HG02763 (cell line): ENCODE results near the gene UROC1.
"Not testable (repeated sequence)": the region's sequence is repeated elsewhere in the genome, so short reads cannot be mapped to it uniquely, and the experiment has no call there.

ENCODE experiments used
- ATAC-seq: cut with Tn5 transposase; IDR thresholded peaks from one replicate; pipeline ENCODE4 v1.9.1; 2021; ENCODE audit warnings: mild to moderate bottlenecking, moderate library complexity; ENCODE audit not compliant: unreplicated experiment

Gene UROC1

DNA sequence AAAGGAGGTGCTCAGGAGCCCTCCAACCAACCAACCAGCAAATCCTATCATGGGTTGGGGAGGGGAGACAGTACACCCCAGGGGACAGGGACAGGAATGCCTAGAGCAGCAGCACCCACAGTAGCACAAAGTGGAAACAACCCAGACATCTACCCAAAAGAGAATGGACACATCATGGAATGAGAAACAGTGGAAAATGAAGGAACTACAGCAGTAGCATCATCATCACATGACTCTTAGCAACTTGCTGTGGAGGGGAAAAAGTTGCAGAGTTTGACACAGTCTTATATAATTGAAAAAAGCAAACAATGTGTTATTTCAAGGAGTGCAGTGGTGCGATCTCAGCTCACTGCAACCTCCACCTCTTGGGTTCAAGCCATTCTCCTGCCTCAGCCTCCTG is 30.1 kb upstream of the UROC1 start:
- ATAC-seq, result no peak

DNA sequence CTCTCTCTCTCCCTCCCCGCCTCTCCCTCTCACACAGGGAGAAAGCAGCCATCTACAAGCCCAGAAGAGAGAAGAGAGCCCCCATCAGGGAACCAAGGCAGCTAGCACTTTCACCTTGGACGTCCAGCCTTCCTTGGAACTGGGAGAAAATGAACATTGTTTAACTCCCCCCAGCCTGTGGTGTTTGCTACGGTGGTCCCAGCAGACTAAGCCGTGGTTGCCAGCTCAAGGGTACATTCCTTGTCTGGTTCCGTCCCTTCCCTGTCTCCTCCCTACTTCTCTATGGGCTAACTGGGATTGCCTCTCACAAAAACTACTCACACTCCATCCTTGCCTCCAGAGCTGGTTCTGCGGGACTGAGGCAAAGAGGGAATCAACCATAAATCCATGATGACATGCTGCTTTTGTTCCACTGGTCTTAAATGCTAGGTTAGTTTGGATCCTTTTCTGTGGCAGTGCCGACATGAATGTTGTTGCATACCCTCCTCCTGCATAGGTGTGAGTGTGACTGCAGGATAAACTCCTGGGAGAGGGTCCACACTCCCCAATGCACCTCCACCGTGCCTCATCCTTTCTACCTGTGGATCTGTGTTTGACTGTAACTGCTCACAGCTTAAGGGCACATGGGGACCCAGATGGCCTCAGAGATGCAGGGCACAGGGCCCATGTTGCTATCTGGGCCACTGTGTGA is 29.1 kb upstream of the UROC1 start:
- ATAC-seq, result no peak

DNA sequence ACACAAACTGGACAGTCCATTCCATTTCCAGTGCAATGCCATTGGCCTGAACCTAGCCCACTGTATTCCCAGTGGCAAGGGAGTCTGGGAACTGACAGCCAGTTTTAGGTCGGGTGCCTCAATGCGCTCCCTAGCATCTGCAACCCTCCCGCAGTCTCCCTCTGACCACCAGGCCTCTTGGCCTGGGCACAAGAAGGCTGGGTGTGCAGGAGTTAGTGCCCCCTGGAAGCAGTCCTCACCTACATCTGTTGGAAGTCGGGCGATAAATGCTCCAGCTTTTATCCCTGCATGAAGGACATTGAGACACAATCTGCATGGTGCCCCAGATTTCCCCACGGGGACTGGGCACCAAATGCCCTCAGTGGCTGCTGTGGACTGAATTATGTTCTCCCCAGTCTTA is 28.4 kb upstream of the UROC1 start:
- ATAC-seq, result no peak

DNA sequence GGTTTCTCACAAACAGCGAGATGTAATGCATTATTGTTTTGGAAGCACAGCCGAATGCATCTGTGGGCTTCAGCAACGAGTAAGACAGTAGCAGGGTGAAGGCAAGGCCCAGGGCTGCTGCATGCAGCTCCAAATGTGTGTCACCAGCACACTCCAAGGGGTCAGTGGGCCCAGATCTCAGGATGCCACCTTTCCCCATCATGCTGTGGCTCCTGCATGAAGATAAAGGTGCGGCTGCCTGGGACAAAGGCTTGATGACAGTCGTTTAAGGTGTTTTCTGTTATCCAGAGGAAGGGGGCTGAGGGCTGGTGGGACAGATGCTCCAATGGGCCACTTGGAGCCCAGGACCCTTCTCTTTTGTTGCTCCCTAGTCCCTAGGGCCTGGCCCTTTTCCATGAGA is 28.0 kb upstream of the UROC1 start:
- ATAC-seq, result no peak

DNA sequence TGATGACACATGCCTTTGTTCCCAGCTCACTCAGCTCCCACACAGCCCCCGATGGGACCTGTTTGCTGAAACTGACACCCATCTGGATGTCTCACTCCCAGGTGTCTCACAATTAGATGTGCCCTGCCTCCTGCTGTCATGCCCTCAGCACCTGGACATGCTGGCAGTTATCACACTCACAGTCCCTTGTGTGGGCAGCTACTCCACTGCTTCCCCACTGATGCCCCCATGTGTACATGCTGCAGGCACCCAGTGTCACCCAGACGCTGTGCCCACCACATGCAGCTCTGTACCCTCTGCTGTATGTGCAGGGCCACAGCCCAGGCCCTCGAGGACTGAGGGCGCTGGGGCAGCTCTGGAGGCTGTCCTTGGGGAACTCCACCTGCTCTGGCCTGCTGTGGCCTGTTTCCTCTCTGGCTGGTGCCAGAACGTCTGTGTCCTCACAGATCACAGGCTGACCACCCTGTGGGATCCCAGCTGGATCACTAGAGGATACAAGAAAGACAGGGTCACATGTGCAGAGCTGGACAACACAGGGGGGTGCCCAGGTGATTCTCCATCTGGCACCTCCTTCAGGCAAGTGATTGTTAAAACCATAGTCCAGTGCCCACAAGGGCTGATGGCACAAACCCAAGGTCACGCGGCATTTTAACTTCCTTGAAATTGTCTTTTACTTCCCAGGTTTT is 27.2 kb upstream of the UROC1 start:
- ATAC-seq, result no peak

DNA sequence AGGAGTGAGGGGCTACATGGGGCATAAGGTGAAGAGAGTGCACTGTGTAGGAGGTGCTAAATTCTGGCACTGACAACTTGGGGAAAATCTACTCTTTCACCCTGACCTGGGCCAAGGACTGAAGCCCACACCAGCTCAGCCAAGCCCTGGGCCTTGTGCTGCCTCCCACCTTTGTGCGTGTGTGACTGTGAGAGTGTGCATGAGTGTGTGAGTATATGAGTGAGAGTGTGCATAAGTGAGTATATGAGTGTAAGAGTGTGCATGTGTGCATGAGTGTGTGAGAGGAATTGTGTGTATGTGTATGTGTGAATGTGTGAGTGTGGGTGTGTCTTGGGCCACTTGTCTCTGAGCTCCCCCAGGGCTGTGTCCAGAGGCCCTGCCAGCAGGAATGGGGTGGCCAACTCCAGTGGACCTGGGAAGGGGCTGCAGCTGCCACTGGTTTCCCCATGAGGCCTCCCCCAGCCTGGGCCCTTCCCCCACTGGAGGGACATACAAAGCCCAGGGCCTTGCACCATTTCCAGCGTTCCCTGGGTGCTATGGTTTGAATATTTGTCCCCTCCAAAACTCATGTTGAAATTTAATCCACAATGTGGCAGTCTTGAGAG is 26.0 kb upstream of the UROC1 start:
- ATAC-seq, result no peak

DNA sequence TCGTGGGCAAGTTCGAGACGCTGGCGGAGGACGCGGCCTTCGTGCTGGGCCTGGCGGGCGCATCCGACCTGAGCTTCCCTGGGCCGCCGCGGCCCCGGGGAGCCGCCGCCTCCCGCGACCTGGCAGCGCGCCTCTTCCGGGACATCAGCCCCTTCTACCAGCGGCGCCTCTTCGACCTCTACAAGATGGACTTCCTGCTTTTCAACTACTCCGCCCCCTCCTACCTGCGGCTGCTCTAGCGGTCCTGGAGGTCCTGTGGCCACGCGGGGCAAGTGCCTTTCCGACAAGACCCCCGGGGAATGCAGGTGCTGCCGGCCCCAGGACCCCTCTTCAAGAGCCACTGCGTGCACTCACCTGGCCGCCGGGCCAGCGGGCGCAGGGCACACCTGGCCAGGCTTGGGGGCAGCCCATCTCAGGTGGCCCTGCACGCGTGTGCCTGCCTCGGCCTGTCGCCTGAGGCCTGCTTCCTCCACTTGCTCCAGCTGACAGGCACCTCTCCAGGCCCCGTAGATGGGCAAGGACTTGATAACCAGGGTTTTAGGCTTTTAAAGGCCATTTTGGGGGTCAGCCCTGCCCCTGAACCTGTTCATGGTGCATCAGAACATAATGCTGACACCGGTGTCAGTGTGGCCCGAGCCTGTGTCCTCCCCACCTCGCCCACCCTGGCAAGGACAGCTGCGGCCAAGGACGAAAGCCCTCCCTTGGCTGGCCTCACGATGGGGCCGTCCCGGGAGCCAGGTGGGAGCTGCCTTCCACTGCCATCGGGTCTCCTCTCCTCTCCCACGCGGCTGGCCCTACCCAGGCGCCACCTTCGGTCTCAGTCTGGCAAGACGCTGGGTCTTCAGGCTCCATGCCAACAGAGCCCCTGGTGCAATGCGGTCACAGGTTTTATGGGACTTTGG is 25.0 kb upstream of the UROC1 start:
- no peak for ATAC-seq

DNA sequence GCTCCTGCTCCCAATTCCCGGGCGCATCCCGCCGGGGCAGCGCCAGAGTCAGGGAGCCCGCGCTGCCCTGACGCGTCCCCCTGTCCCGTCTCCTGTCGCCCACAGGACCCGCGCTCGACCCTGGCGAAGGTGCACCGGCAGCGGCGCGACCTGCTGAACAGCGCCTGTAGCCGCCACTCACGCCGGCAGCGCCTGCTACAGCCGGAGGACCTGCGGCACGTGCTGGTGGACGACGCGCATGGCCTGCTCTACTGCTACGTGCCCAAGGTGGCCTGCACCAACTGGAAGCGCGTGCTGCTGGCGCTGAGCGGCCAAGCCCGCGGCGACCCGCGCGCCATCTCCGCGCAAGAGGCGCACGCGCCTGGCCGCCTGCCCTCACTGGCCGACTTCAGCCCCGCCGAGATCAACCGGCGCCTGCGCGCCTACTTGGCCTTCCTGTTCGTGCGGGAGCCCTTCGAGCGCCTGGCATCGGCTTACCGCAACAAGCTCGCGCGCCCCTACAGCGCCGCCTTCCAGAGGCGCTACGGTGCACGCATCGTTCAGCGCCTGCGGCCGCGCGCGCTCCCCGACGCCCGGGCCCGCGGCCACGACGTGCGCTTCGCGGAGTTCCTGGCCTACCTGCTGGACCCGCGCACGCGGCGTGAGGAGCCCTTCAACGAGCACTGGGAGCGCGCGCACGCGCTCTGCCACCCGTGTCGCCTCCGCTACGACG is 24.2 kb upstream of the UROC1 start:
- ATAC-seq, result no peak

DNA sequence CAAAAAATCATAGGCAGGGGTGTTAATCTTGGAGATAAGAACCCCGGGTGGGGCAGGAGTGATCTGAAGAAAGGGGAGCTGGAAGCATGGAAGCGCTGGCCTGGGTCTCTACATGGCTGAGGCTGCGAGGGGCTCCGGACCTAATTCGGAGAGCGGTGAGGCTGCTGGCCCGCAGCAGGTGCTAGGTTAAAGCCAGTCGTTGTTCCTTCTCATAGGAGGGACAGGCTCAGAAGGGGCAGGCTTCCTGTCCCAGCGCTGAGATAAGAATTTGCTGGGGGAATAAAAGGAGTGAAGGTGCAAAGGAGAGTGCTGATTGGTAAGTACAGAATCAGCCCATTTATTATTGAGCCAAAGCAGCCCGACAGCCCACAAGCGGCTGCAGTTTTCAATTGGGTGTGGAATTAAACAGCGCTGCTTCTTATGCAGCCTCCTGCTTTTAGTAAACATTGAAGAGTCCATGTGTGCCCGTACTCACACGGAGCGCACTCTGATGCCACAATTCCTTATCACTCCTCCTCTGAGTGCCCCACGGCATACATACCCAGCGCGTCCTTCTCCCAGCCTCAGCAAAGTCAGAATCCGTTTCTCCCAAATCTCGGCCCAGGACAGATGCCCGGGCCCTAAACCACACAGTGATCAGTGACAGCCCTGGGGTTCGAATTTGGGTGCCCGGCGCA is 23.5 kb upstream of the UROC1 start:
- ATAC-seq, result no peak

DNA sequence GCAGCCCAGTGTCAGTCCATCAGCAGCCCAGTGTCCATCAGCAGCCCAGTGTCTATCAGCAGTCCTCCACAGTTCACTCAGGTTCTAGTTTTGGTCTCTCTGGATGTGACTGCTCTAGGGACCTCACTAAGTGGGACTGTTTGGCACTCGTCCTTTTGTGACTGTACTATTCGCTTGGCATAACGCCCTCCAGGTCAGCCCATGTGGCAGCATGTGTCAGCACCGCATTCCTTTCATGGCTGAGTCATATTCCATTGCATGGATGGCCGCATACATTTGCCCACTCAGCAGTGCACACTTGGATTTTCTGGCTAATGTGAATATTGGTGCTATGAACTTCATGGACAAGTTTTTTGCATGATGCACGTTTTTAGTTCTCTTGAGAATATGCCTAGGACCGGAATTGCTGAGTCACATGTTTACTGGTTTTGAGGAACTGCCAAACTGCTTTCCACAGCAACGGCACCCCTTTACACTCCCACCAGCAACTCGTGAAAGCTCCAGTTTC is 22.8 kb upstream of the UROC1 start:
- no peak for ATAC-seq

DNA sequence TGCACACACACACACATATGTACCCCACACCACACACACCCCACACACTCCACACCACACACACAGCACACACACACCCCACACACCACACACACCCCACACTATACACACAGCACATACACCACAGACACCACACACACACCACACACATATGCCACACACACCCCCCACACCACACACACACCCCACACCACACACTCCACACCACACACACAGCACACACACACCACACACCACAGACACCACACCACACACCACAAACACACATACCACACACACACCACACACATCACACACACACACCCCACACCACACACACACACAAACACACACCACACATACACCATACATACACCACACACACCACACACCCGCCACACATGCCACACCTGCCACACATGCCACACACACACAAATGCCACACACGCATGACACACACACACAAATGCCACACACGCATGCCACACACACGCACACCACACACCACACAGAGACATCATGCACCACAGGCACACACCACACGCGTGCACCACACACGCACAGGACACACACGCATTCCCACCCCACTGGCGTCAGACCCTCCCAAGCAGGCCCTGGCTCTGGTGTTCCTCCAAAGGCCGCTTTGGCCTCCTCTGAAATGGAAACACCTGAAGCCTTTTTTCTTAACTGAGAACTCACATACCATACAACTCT is 22.1 kb upstream of the UROC1 start:
- ATAC-seq, result no peak

DNA sequence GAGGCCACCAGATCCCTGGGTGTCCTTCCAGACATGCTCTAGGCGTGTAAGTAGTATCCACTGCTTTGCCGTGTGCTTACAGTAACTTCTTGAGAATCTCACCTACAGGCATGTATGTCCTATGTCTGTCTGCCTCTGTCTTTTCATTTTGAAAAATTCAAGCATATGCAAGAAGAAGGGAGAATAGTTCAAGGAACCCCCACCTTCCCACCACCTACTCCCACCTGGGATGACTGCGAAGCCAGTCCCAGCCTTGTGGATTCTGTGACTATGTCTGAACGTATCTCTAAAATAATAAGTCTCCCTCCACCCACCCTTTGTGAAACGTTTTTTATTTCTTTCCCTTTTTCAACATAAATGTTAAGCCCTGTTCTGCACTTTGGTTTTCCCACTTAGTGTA is 21.4 kb upstream of the UROC1 start:
- no peak for ATAC-seq

DNA sequence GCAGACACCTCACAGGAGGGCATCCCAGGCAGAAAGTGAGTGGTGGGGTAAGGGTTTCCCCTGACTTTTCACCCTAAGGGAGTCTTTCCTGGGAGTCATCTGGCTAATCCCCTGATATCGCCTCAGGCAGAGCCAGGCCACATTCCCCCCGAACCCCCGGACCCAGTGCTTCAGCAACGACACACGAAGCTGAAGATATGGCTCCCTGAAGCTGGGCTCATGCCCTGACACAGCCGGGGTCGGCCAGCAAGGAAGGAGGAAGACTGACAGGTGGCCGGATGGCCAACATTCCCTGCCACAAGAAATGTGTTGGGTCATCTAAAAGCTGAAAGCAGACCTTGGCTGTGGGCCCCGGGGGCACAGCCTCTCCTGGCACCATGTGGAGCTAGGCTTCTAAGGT is 20.7 kb upstream of the UROC1 start:
- no peak for ATAC-seq

DNA sequence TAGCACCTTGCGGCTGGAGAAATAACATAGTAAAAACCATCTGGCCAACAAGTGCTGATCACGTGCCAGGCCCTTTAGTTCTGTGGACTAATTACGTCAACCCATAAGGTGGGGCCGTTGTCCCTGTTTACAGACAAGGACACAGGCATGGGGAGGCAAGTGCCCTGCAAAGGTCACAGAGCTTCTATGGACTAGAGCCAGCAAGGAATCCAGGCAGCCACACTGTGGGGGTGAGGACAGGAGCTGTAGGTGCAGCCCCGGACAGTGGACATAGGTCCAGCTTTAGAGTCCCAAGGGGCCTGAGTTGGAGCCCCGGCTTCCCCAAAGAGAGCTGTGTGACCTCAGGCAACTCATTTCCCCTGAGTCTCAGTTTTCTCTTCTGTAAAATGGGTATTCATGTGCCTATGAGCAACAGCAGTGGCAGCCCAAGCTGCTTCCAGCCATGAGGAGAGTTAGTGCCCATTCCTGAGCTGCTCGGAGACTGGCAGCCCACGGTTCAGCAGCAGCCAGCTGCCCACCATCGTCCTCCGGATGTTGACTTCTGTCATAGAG is 20.2 kb upstream of the UROC1 start:
- ATAC-seq, result no peak

DNA sequence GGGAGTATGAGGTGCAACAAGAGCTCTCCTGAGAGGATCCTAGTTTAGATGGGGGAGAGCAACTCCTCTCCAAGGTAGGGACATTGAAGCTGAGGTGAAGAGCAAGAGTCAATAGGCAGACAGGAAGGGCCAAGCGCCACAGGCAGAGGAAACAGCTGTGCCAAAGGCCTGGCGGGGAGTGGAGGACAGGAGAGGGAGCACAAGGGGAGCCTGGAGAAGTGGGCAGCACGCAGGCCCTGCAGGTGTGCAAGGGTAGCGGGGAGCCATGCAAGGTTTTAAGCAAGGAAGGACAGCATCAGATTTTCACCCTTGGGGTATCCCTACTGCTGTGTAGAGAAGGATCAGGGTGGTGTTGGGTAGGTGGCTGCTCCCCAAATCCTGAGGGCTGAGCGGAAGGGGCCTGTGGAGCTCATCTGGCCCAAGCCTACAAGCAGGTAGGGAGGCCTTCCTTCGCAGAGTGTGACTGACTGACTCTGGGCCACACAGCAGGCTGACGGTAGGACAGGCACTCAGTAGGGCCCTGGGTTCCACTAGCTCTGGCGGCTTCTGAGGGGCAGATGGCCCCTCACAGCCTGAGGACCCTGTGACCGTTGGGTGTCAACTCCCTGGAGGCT is 19.6 kb upstream of the UROC1 start:
- no peak for ATAC-seq

DNA sequence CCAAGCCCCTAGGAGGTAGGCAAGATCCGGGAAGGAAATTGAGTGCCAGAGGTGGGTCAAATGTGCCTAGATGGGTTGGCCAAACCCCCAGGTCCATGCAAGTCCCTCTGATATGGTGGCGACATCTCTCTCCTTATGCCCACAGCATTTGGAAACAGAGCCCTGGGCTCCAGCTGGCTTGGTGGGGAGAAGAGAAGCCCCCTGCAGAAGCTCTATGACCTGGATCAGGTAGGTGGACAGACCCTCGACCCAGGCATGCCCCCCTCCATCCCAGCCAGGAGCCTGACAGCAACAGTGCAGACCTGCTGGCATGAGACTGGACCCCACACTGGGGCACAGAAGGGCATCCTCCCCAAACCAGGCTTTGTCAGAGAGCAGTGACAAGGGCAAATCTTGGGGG is 18.6 kb upstream of the UROC1 start:
- no peak for ATAC-seq

DNA sequence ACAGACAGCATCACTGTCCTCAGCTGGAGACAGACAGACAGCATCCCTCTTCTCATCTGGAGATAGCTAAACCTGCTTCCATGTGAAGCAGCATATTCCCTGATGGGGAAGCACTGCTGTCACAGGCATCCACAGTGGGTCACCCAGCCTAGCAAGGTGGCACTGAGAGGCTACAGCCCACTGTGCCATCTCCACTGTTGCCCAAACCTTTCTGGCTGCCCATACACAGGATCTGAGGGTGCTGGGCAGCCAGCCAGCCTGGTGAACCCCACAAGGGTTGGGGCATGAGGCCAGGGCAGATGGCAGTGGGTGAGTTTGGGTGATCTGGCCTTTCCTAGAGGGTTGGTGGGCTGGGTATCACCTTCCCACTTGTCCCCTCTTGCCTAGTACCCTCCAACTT is 18.1 kb upstream of the UROC1 start:
- no peak for ATAC-seq

DNA sequence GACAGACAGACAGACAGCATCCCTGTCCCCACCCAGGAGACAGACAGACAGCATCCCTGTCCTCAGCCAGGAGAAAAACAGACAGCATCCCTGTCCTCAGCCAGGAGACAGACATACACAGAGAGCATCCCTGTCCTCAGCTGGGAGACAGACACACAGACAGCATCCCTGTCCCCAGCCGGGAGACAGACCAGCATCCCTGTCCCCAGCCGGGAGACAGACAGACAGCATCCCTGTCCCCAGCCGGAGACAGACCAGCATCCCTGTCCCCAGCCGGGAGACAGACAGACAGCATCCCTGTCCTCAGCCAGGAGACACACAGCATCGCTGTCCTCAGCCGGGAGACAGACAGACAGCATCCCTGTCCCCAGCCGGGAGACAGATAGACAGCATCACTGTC is 17.1 kb upstream of the UROC1 start:
- not testable (repeated sequence) for ATAC-seq

DNA sequence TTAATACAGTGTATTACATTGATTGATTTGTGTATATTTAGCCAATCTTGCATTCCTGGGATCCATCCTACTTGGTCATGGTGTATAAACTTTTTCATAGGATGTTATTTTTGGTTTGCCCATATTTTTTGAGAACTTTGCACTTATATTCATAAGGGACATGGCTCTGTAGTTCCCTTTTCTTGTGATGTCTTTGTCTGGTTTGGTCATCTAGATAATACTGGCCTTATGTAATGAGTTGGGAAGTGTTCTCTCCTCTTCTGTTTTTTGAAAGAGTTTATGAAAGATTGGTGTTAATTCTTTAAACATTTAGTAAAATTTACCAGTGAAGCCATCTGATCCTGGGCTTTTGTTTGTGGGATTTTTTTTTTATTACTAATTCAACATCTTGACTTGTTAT is 15.9 kb upstream of the UROC1 start:
- no peak for ATAC-seq
